Neuronal stem cell (in vitro differentiated cells): ENCODE results near the gene ATG10.

ENCODE experiments used
- DNase-seq: peaks from one replicate; pipeline ENCODE4 v3.0.0-alpha.2; 2013; ENCODE audit warnings: low spot score
- H2AFZ ChIP-seq: one replicate; pipeline ENCODE4 v1.6.1; 2013; ENCODE audit warnings: mild to moderate bottlenecking, low read length, inconsistent platforms
- H2AK5ac ChIP-seq: 2 replicates; pipeline ENCODE4 v1.6.1; 2013; ENCODE audit warnings: low read depth, mild to moderate bottlenecking, inconsistent platforms, low read length, moderate library complexity, mixed read lengths
- H2BK120ac ChIP-seq: 2 replicates; pipeline ENCODE4 v1.6.1; 2013; ENCODE audit warnings: low read depth, mild to moderate bottlenecking, inconsistent platforms, low read length, moderate library complexity, mixed read lengths
- H2BK12ac ChIP-seq: one replicate; pipeline ENCODE4 v1.6.1; 2013; ENCODE audit warnings: low read length, inconsistent platforms
- H2BK15ac ChIP-seq: 2 replicates; pipeline ENCODE4 v1.6.1; 2013; ENCODE audit warnings: mild to moderate bottlenecking, low read length, inconsistent platforms, mixed read lengths
- H2BK5ac ChIP-seq: one replicate; pipeline ENCODE4 v1.6.1; 2013; ENCODE audit warnings: inconsistent platforms, mild to moderate bottlenecking, low read length, moderate library complexity
- H3K14ac ChIP-seq: one replicate; pipeline ENCODE4 v1.6.1; 2013; ENCODE audit warnings: low read length, inconsistent platforms
- H3K18ac ChIP-seq: 2 replicates; pipeline ENCODE4 v1.6.1; 2013; ENCODE audit warnings: low read length, inconsistent platforms
- H3K23ac ChIP-seq: 2 replicates; pipeline ENCODE4 v1.6.1; 2013; ENCODE audit warnings: low read depth, mild to moderate bottlenecking, mixed read lengths, low read length, inconsistent platforms; ENCODE audit not compliant: poor library complexity
- H3K27ac ChIP-seq: replicated peaks from 3 replicates; pipeline ENCODE4 v1.5.1; 2013; ENCODE audit warnings: low read length, inconsistent platforms
- H3K27me3 ChIP-seq, 3 experiments: 2 replicates each; pipeline ENCODE4 v1.6.1; 2013; ENCODE audit warnings: low read length in 3 of 3, mild to moderate bottlenecking in 2 of 3, inconsistent platforms in 1 of 3, low read depth in 1 of 3, mixed read lengths in 1 of 3, moderate library complexity in 1 of 3; ENCODE audit not compliant: control insufficient read depth in 3 of 3, insufficient read depth in 3 of 3
- H3K36me3 ChIP-seq, 2 donors: replicated peaks in 1 of 2; 2 replicates each; pipeline ENCODE4 v1.6.1; 2013; ENCODE audit warnings: low read length in 2 of 2; ENCODE audit not compliant: control insufficient read depth in 2 of 2, insufficient read depth in 2 of 2
- H3K4ac ChIP-seq: 2 replicates; pipeline ENCODE4 v1.6.1; 2013; ENCODE audit warnings: inconsistent platforms, mild to moderate bottlenecking, low read length, moderate library complexity
- H3K4me1 ChIP-seq, 2 donors: 1 replicate in 1 of 2; 2 replicates in 1 of 2; pipeline ENCODE4 v1.6.1; 2013; ENCODE audit warnings: low read length in 2 of 2, low read depth in 1 of 2; ENCODE audit not compliant: control insufficient read depth in 2 of 2, insufficient read depth in 1 of 2
- H3K4me2 ChIP-seq: one replicate; pipeline ENCODE4 v1.6.1; 2013; ENCODE audit warnings: mild to moderate bottlenecking, low read length, inconsistent platforms; ENCODE audit not compliant: insufficient read depth, poor library complexity, severe bottlenecking
- H3K4me3 ChIP-seq, 2 donors: 2 replicates each; pipeline ENCODE4 v1.5.1; 2013; ENCODE audit warnings: low read length in 2 of 2, mild to moderate bottlenecking in 2 of 2, inconsistent platforms in 1 of 2, moderate library complexity in 1 of 2
- H3K79me1 ChIP-seq: one replicate; pipeline ENCODE4 v1.6.1; 2013; ENCODE audit warnings: low read depth, mild to moderate bottlenecking, inconsistent platforms, low read length, moderate library complexity
- H3K9ac ChIP-seq: one replicate; pipeline ENCODE4 v1.6.1; 2013; ENCODE audit warnings: mild to moderate bottlenecking, low read depth, low read length, inconsistent platforms; ENCODE audit not compliant: poor library complexity
- H3K9me3 ChIP-seq, 2 donors: replicated peaks in 1 of 2; 2 replicates each; pipeline versions ENCODE3 to v1.6.1; 2013; ENCODE audit warnings: low read length in 2 of 2, mild to moderate bottlenecking in 2 of 2, inconsistent platforms in 1 of 2, low read depth in 1 of 2, mixed read lengths in 1 of 2, moderate library complexity in 1 of 2; ENCODE audit not compliant: control insufficient read depth in 2 of 2, insufficient read depth in 1 of 2
- H4K8ac ChIP-seq: one replicate; pipeline ENCODE4 v1.6.1; 2013; ENCODE audit warnings: low read depth, mild to moderate bottlenecking, inconsistent platforms, low read length, moderate library complexity
- H4K91ac ChIP-seq: one replicate; pipeline ENCODE4 v1.6.1; 2013; ENCODE audit warnings: low read length, low read depth, mild to moderate bottlenecking, inconsistent platforms; ENCODE audit not compliant: poor library complexity
- WGBS, 2 donors: extraction: QIAGEN DNeasy Blood & Tissue Kit; methylation state at CpG; one replicate each; pipeline ENCODE4 v1.1.7; 2013; ENCODE audit warnings: missing lambda C conversion rate in 2 of 2, mixed read lengths in 1 of 2; ENCODE audit not compliant: insufficient read length in 2 of 2, insufficient replicate concordance in 1 of 2; ENCODE audit errors: extremely low coverage in 2 of 2; 5-methylcytosine and 5-hydroxymethylcytosine counted together

Gene ATG10

GRCh38 chr5:82160948-82161347 is 189.1 kb downstream of the ATG10 start:
- Histone ChIP-seq H3K4me3 (no peak overlapping the region), H2BK120ac (no peak overlapping the region), H2BK15ac (no peak overlapping the region), H3K27me3 (no peaks in the 10 kb centered on the region), H3K18ac (no peak overlapping the region), H3K27ac (no peak overlapping the region), H3K14ac (no peak overlapping the region), H3K36me3 (no peaks in the 10 kb centered on the region), H3K9me3 (no peaks in the 10 kb centered on the region), H3K79me1 (no peaks in the 10 kb centered on the region), H3K9ac (no peak overlapping the region), H3K4ac (no peak overlapping the region), H2AK5ac (no peak overlapping the region), H3K4me1 (peaks cover 2 to 8% of the 10 kb centered on the region in 2 donors), H4K8ac (no peak overlapping the region), H2BK5ac (no peak overlapping the region), H2BK12ac (no peak overlapping the region), H4K91ac (no peak overlapping the region), H3K23ac (no peak overlapping the region), H3K4me2 (no peak overlapping the region), H2AFZ (no peak overlapping the region)
- DNase-seq = no peak

DNA sequence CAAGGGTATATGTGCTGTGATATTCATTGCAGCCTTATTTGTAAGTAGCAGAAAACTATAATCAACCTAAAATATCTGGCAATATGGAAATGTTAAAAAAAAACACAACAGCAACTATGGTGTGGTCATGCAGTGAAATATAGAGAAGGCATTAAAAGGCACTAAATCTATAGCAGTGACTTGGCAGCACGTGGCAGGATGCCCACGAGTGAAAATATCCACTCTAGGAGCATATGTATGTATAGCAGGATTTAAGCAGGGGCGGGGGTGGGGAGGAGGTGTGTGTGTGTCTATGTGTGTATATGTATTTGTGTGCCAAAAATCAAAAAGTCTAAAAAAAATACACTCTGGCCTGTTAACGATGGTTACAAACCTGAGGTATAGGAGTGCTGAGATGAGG is 190.8 kb downstream of the ATG10 start:
- H3K9ac ChIP-seq = no peak overlapping the region

GRCh38 chr5:82163452-82164175 is 191.8 kb downstream of the ATG10 start:
- no peak for DNase-seq
- Histone ChIP-seq H3K36me3 (no peaks in the 10 kb centered on the region), H3K4ac (no peak overlapping the region), H3K4me2 (no peak overlapping the region), H2AK5ac (no peak overlapping the region), H3K27ac (no peak overlapping the region), H2BK15ac (no peak overlapping the region), H3K27me3 (no peaks in the 10 kb centered on the region), H3K79me1 (no peaks in the 10 kb centered on the region), H3K4me3 (no peak overlapping the region), H4K91ac (no peak overlapping the region), H3K9ac (no peak overlapping the region), H2BK5ac (no peak overlapping the region), H2BK12ac (no peak overlapping the region), H2BK120ac (no peak overlapping the region), H3K4me1 (peaks cover 7 to 8% of the 10 kb centered on the region in 2 donors), H3K23ac (no peak overlapping the region), H4K8ac (no peak overlapping the region), H2AFZ (no peak overlapping the region), H3K18ac (no peak overlapping the region), H3K9me3 (no peaks in the 10 kb centered on the region), H3K14ac (no peak overlapping the region)

More for the DNA sequence above, 190.8 kb downstream of the ATG10 start:
- Histone ChIP-seq H3K27me3 (no peaks in the 10 kb centered on the region), H3K18ac (no peak overlapping the region), H3K79me1 (no peaks in the 10 kb centered on the region), H3K14ac (no peak overlapping the region), H2BK120ac (no peak overlapping the region), H4K8ac (no peak overlapping the region), H3K4me2 (no peak overlapping the region), H3K4me3 (no peak overlapping the region), H2BK12ac (no peak overlapping the region), H2BK15ac (no peak overlapping the region), H3K23ac (no peak overlapping the region), H4K91ac (no peak overlapping the region), H3K9me3 (no peaks in the 10 kb centered on the region), H3K36me3 (no peaks in the 10 kb centered on the region), H2AK5ac (no peak overlapping the region), H2AFZ (no peak overlapping the region), H2BK5ac (no peak overlapping the region), H3K27ac (no peak overlapping the region), H3K4ac (no peak overlapping the region), H3K4me1 (peaks cover 5% of the 10 kb centered on the region in 2 donors)
- no CpG with 5 or more reads among the region's 4 CpGs for WGBS, 2 donors
- no peak for DNase-seq

DNA sequence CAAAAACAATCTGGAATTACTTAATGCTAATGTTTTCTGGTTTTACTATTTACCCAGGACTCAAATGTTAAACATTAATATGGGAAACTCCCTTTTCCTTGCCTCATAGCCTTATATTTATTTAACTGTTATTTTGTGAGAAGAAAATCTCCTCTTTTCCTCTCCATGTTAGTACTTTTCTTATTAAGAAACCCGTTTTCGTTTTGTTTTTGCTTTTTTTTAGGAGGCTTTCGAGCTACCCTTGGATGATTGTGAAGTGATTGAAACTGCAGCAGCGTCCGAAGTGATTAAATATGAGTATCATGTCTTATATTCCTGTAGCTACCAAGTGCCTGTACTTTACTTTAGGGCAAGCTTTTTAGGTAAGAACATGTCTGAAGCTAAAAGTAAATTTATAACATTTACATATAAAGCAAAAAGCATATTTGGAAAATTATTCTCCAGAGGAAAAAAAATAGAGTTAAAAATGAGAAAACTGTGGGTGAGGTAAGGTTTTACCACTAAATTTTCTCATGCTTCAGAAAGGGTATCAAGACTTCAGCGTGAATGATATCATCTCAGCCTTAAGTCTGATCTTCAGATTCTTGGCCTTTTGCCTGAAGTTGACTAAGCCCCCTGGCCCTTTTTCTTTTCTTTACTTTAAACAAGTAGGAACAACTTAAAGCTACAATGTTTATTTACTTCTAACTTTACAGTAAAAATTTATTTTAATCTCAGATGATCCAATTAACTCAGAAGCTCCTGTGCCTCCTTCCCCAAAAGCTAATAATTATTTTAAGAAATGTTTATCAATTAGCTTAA is 192.6 kb downstream of the ATG10 start:
- H3K9me3 ChIP-seq = no peaks in the 10 kb centered on the region
- no peak overlapping the region for H2BK120ac ChIP-seq
- H4K8ac ChIP-seq = no peak overlapping the region
- no peak for DNase-seq
- H3K4ac ChIP-seq = no peak overlapping the region
- no peaks in the 10 kb centered on the region for H3K27me3 ChIP-seq
- no CpG with 5 or more reads among the region's 6 CpGs for WGBS, 2 donors
- H3K4me1 ChIP-seq = peaks cover 7 to 8% of the 10 kb centered on the region in 2 donors
- no peak overlapping the region for H3K23ac ChIP-seq
- H3K36me3 ChIP-seq = no peaks in the 10 kb centered on the region
- no peak overlapping the region for H2BK5ac ChIP-seq
- no peak overlapping the region for H3K18ac ChIP-seq
- H3K4me3 ChIP-seq = no peak overlapping the region
- no peak overlapping the region for H3K4me2 ChIP-seq
- no peaks in the 10 kb centered on the region for H3K79me1 ChIP-seq
- no peak overlapping the region for H4K91ac ChIP-seq
- H2BK12ac ChIP-seq = no peak overlapping the region
- no peak overlapping the region for H2AK5ac ChIP-seq
- H2BK15ac ChIP-seq = no peak overlapping the region
- H3K14ac ChIP-seq = no peak overlapping the region
- peak overlapping the region; percentile 65 for H2AFZ ChIP-seq
- H3K27ac ChIP-seq = no peak overlapping the region
- H3K9ac ChIP-seq = no peak overlapping the region
